ENCODE measurements around the gene S1PR3.

The S1PR3 gene

DNA sequence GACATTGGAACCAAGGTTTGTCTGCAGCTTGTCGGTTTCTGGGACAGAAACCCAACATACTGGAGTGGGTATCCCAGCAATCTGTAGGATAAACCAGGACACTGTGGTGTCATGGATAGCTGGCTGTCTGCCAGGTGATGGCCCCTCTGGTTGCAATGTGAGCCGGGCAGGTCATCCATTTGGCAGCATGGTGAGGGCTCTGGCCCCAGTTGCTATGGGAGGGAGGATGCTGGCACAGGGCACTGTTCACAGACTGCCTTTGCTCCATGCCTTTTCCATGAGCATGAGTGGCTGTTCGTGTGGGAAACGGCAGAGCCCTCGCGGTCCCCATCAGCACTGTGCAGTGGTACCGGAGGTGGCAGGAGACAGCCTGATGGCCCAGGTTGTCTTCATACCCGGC lies 6.4 kb downstream of the S1PR3 start:
- DNase-seq = no peak
- Histone ChIP-seq H3K27ac (no peak overlapping the region), H3K4me3 (ENCODE audit: low read depth, low read length) (no peak overlapping the region), H3K36me3 (replicated peaks) (peaks cover 90% of the 10 kb centered on the region), H3K27me3 (replicated peaks) (no peaks in the 10 kb centered on the region)
- in situ Hi-C loops (cut with HindIII; ENCODE audit: low pct_ligation_motif_present, low sequenced_read_pairs) = no loop called here
- TF ChIP-seq, protein P1, sequence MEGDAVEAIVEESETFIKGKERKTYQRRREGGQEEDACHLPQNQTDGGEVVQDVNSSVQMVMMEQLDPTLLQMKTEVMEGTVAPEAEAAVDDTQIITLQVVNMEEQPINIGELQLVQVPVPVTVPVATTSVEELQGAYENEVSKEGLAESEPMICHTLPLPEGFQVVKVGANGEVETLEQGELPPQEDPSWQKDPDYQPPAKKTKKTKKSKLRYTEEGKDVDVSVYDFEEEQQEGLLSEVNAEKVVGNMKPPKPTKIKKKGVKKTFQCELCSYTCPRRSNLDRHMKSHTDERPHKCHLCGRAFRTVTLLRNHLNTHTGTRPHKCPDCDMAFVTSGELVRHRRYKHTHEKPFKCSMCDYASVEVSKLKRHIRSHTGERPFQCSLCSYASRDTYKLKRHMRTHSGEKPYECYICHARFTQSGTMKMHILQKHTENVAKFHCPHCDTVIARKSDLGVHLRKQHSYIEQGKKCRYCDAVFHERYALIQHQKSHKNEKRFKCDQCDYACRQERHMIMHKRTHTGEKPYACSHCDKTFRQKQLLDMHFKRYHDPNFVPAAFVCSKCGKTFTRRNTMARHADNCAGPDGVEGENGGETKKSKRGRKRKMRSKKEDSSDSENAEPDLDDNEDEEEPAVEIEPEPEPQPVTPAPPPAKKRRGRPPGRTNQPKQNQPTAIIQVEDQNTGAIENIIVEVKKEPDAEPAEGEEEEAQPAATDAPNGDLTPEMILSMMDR (IDR thresholded peaks at IDR 0.05; ENCODE audit: low read depth, low read length, missing control alignments) = no peak

GRCh38 chr9:88998503-88998902 lies 7.2 kb downstream of the S1PR3 start:
- H3K4me3 ChIP-seq (ENCODE audit: low read depth, low read length) = no peak overlapping the region
- TF ChIP-seq, protein P1 (IDR thresholded peaks at IDR 0.05; ENCODE audit: low read depth, low read length, missing control alignments) = no peak
- no peaks in the 10 kb centered on the region for H3K27me3 ChIP-seq (replicated peaks)
- H3K36me3 ChIP-seq (replicated peaks) = peaks cover 95% of the 10 kb centered on the region
- DNase-seq = no peak
- H3K27ac ChIP-seq = peak overlapping the region; percentile 50
- in situ Hi-C loops (cut with HindIII; ENCODE audit: low pct_ligation_motif_present, low sequenced_read_pairs) = no loop called here

DNA sequence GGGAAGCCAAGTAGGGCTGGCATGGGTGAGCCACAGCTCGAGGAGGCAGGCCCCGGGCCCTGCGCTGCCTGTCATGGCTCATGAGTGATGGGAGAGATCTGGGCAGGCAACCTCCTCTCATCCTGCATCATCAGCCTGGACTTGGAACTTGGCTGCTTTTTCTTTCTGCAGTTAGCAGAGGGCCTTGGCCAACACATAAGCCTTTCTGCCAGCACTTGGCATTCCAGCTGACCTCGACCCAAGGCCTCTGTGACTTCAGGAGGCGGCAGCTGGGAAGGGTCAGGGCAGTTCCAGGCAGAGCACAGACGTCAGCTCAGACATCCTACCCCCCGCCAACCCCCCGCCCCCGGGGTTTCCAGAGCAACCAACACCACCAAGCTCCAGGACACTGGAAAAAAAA lies 7.6 kb downstream of the S1PR3 start:
- TF ChIP-seq, protein P1 (IDR thresholded peaks at IDR 0.05; ENCODE audit: low read depth, low read length, missing control alignments) = no peak
- no peak for DNase-seq
- H3K27me3 ChIP-seq (replicated peaks) = no peaks in the 10 kb centered on the region
- peaks cover 95% of the 10 kb centered on the region for H3K36me3 ChIP-seq (replicated peaks)
- in situ Hi-C loops (cut with HindIII; ENCODE audit: low pct_ligation_motif_present, low sequenced_read_pairs) = no loop called here
- H3K4me3 ChIP-seq (ENCODE audit: low read depth, low read length) = no peak overlapping the region
- H3K27ac ChIP-seq = peak overlapping the region; percentile 50

GRCh38 chr9:89000371-89000781 lies 9.1 kb downstream of the S1PR3 start:
- H3K36me3 ChIP-seq (replicated peaks) = peaks cover 93% of the 10 kb centered on the region
- peak overlapping the region; percentile 63 for H3K27ac ChIP-seq
- H3K4me3 ChIP-seq (ENCODE audit: low read depth, low read length) = no peak overlapping the region
- no peak for DNase-seq
- H3K27me3 ChIP-seq (replicated peaks) = no peaks in the 10 kb centered on the region
- TF ChIP-seq, protein P1 (IDR thresholded peaks at IDR 0.05; ENCODE audit: low read depth, low read length, missing control alignments) = no peak
- in situ Hi-C loops (cut with HindIII; ENCODE audit: low pct_ligation_motif_present, low sequenced_read_pairs) = no loop called here

DNA sequence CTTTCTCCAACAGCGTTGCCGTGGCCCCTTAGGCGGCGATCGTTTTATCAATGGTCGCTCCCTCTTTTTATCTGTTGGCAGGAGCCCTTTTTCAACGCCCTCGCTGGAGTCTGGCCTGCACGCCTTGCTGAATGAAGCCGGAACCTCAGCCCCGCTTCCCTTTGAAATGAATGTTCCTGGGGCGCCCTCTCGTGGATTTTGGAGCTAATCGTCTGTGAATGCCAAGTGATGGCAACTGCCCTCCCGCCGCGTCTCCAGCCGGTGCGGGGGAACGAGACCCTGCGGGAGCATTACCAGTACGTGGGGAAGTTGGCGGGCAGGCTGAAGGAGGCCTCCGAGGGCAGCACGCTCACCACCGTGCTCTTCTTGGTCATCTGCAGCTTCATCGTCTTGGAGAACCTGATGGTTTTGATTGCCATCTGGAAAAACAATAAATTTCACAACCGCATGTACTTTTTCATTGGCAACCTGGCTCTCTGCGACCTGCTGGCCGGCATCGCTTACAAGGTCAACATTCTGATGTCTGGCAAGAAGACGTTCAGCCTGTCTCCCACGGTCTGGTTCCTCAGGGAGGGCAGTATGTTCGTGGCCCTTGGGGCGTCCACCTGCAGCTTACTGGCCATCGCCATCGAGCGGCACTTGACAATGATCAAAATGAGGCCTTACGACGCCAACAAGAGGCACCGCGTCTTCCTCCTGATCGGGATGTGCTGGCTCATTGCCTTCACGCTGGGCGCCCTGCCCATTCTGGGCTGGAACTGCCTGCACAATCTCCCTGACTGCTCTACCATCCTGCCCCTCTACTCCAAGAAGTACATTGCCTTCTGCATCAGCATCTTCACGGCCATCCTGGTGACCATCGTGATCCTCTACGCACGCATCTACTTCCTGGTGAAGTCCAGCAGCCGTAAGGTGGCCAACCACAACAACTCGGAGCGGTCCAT lies 10.0 kb downstream of the S1PR3 start:
- TF ChIP-seq, protein P1 (IDR thresholded peaks at IDR 0.05; ENCODE audit: low read depth, low read length, missing control alignments) = peak; percentile 81
- H3K36me3 ChIP-seq (replicated peaks) = peaks cover 92% of the 10 kb centered on the region
- no peak overlapping the region for H3K4me3 ChIP-seq (ENCODE audit: low read depth, low read length)
- peak overlapping the region; percentile 63 for H3K27ac ChIP-seq
- no peaks in the 10 kb centered on the region for H3K27me3 ChIP-seq (replicated peaks)
- in situ Hi-C loops (cut with HindIII; ENCODE audit: low pct_ligation_motif_present, low sequenced_read_pairs) = no loop called here
- DNase-seq = peak; percentile 84
